ELF-1 (cell line): ENCODE data around the gene AP1G2.

Experiments
- DNase-seq: peaks from one replicate; pipeline ENCODE4 v3.0.0-alpha.2; 2016; ENCODE audit warnings: low read depth, low spot score

The AP1G2 gene

GRCh38 chr14:23557521-23557920 lies 10.1 kb downstream of the AP1G2 start:
- no peak for DNase-seq

GRCh38 chr14:23556700-23557440 lies 10.7 kb downstream of the AP1G2 start:
- no peak for DNase-seq

GRCh38 chr14:23555882-23556699 lies 11.5 kb downstream of the AP1G2 start, which contains the start of gene THTPA:
TSS of gene THTPA (plus strand) at chr14:23556271. CDS start at chr14:23556758, 487 bp downstream.
- DNase-seq: peak; percentile 93

DNA sequence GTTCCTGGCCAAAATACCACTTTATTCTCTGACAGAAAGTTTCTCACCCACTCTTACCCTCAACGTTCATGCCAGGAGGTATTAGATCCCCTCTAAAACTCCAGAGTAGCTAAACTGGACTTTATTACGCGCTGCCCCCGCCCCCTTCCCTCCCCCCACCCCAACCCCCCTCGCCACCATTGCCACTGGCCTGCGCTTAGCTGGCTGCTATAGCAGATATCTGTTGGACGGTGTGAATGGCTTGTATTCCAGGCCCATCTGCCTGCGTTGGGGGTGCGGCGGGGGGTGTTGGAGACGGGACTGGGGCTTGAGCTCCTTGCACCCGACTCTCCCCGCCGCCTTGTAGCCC lies 12.1 kb downstream of the AP1G2 start:
- no peak for DNase-seq

DNA sequence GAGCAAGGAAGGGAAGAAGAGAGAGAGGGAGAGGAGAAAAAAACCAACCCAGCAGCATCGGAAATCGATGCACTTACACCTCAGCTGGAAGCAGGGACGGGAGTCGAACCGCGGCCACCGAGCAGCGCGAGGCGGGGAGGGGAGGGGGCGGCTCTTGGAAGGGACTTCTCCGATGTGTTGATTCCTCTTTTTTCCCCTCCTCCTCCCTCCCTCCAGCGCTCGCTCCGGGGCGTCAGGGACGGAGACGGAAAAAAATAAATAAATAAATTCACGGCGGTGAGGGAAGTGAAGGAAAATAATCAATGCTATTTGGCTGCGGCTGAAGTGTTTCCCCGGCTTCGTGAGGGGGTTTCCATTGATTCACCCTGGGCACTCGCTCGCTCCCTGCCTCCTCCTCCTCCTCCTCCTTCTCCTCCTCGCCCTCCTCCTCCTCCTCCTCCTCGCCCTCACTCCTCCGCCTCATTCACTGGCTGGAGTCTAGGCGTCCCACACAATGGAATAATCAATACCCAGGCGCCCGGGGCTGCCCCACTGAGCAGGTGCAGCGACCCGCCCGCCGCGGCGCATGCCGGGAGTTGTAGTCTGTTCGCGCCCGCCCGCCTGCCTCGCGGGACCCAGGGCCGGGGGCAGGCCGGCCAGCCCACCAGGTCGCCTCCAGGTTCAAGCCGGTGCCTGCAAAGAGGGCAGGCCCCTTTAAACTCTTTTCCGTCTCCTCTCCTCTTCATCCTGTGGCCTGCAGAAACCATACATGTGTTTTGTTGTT lies 16.1 kb downstream of the AP1G2 start, which contains the start of gene ZFHX2:
Gene ZFHX2, minus strand, starts transcription at position 500 of the 763 bp plus-strand sequence. CDS start 16,440 bp downstream, outside the sequence.
- peak; percentile 94 for DNase-seq

DNA sequence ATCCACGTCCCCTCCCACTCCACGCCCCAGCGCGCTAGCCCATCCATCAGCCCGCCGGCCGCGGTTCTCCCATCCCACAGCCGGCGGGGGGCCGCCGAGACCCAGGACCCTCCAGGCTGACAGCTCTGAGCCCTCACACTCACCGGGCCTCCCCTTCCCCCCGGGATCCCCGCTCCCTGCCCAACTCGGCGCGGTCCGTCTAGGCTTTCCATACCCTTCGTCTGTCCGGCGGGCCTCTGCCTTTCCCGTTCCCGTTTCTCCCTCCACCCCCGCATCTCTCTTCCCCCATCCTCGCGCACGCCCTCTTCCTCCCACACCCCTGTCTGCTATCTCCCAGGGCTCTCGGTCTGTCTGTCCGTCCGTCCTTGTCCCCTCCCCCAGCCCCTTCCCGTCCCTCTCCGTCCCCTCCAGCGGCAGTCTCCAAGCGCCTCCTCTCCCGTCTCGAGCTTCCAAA lies 16.8 kb downstream of the AP1G2 start:
- no peak for DNase-seq

DNA sequence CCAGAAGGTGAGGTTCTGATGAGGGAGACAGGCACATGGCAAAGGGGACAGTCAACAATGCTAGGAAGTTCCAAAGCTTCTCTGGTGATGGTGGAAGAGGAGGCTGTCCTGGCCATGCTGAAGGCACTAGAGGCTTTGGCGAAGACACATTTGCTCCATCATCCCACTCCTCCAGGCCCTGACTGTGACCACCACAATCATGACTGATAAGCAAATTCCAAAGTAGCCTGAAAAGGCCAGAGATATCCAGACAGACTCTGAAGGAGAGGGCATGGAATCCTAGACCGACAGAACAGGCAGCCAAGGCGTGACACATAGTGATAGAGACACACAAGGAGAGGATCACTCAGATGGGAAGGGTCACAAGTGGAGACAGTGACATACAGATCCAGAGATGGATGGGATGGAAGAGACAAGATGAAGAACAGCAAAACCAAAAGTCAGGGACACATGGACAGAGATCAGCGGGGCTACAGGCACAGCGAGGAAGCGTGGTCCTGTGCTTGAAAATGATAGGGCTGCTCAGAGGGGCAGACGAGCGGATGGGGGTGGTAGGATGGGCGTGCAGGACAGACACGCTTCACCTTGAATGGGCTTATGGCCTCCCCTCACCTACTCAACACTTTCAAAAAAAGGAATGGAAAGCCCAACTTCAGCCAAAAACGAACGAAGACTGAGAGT lies 17.3 kb downstream of the AP1G2 start:
- DNase-seq: peak; percentile 27

GRCh38 chr14:23548351-23549318 lies 19.0 kb downstream of the AP1G2 start:
- DNase-seq: peak; percentile 68

GRCh38 chr14:23547924-23548323 lies 19.7 kb downstream of the AP1G2 start:
- no peak for DNase-seq

GRCh38 chr14:23546450-23547035 lies 21.0 kb downstream of the AP1G2 start:
- no peak for DNase-seq

GRCh38 chr14:23545740-23546365 lies 21.7 kb downstream of the AP1G2 start:
- peak; percentile 8 for DNase-seq

GRCh38 chr14:23544511-23545447 lies 22.8 kb downstream of the AP1G2 start:
- DNase-seq: peak; percentile 90

- no peak for DNase-seq
Measured at GRCh38 chr14:23543403-23543802, 24.2 kb downstream of the AP1G2 start.

- no peak for DNase-seq
Measured at GRCh38 chr14:23542261-23542660, 25.3 kb downstream of the AP1G2 start.

DNA sequence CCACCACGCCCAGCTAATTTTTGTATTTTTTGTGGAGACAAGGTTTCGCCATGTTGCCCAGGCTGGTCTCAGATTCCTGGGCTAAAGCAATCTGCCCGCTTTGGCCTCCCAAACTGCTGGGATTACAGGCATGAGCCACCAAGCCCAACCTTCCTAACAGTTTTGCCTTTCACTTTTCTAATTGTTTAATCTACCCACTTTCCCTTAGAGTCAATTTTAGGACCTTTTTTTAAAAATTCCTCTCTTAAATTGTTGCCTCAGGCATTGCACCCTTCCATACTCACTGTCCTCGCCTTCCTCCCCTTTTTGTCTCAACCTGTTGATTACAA lies 27.5 kb downstream of the AP1G2 start:
- no peak for DNase-seq

DNA sequence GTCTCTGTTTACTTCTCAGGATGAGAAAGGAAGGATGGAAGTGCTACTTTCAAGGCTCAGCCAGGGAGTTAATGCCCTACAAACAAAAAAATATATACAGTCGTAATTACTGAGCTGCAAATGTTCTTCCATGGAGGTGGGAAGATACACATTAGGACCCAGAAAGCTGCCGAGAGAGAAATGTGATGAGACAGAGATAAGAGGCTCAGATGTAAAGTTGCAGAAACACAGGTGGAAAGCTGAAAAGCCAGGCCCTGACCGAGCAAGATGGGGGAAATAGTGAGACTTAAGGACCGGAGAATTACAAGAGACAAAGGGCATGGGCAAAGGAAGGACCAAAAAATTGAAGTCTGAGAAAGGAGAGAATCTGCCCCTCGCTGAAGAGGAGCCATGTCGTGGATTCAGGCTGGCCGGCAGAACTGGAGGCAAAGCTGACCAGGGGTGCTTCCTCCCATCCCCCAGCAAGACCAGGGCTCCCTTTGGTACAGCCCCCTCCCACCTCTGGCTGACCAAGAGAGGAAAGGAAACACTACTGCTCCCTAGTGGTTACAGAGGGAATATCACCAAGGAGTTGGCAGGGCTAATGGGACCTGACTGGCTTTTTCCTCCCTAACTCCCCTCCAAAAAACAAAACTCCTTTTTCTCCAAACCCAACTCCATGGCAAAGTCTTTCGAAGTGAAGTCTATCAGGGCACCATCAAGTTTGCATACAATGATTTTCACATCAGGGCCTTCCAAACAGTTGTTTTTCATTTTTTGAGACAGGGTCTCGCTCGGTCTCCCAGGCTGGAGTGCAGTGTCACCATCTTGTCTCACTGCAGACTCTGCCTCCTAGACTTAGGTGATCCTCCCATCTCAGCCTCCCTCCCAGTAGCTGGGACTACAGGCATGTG lies 28.1 kb downstream of the AP1G2 start:
- DNase-seq: peak; percentile 84

GRCh38 chr14:23538785-23539184 lies 28.8 kb downstream of the AP1G2 start:
- DNase-seq: peak; percentile 58
